GM12878 (cell line): ENCODE data around the gene IRF4. TPM values are rescaled to one million over a fixed set of nuclear protein-coding genes. Genes with fewer than 3 reads are reported as not detected.

Source experiments
- ATAC-seq: fragments of 200-7000 bp; cut with Tn5 transposase; 3 replicates; pipeline ENCODE4 v1.9.1; 2020; ENCODE audit warnings: mild to moderate bottlenecking, moderate library complexity
- BruUV-seq: library from RNA; stranded (reverse); fragments of 400-500 nt; replicated peaks from 2 replicates; lab custom pipeline; 2021; lab: Mats Ljungman, UMichigan
- CTCF ChIA-PET: fragments of 300-600 bp; sonication (Branson Sonifier 250); formaldehyde crosslinking; extraction: SDS; loops from one replicate; lab custom pipeline; 2021; ENCODE audit warnings: inconsistent platforms; lab: Yijun Ruan, JAX
- POLR2A ChIA-PET: fragments of 350-600 bp; formaldehyde crosslinking; extraction: SDS; loops from one replicate; lab custom pipeline; 2021; ENCODE audit warnings: inconsistent platforms; lab: Charles Lee
- RAD21 ChIA-PET: fragments of 300-600 bp; sonication (Branson Sonifier 250); formaldehyde crosslinking; loops from one replicate; lab custom pipeline; 2023; ENCODE audit warnings: antibody characterized with exemption; ENCODE audit not compliant: unreplicated experiment; lab: Charles Lee
- SMC1A ChIA-PET: fragments of 300-600 bp; sonication (Branson Sonifier 250); formaldehyde crosslinking; loops from one replicate; lab custom pipeline; 2023; ENCODE audit not compliant: unreplicated experiment, uncharacterized antibody; lab: Charles Lee
- DNase-seq: peaks from one replicate; pipeline ENCODE4 v3.0.0-alpha.2; 2011; ENCODE audit warnings: low read depth, low spot score
- FAIRE-seq: peaks from 3 replicates; lab custom pipeline; 2011; peaks lifted over from hg19 to GRCh38; lab: Jason Lieb, UNC
- H2AFZ ChIP-seq: 2 replicates; pipeline ENCODE4 v1.6.0; 2011; ENCODE audit warnings: low read depth, low read length, control low read depth; ENCODE audit not compliant: control insufficient read depth
- H3K27ac ChIP-seq: 2 replicates; pipeline ENCODE4 v1.5.1; 2011; ENCODE audit warnings: control low read depth; ENCODE audit not compliant: control insufficient read depth, insufficient read depth
- H3K27me3 ChIP-seq, 2 experiments: replicated peaks in 1 of 2; 2 replicates each; pipeline versions ENCODE4 v1.6.0 to v1.6.1; 2011; ENCODE audit warnings: low read length in 1 of 2; ENCODE audit not compliant: control insufficient read depth in 2 of 2, insufficient read depth in 2 of 2
- H3K36me3 ChIP-seq, 2 experiments: 2 replicates each; pipeline ENCODE4 v1.5.1; 2011; ENCODE audit warnings: low read length in 1 of 2; ENCODE audit not compliant: control insufficient read depth in 2 of 2, insufficient read depth in 2 of 2
- H3K4me1 ChIP-seq: 2 replicates; pipeline ENCODE4 v1.6.1; 2011; ENCODE audit warnings: mild to moderate bottlenecking, low read length, moderate library complexity, mixed read lengths; ENCODE audit not compliant: control insufficient read depth, insufficient read depth
- H3K4me2 ChIP-seq: 2 replicates; pipeline ENCODE4 v1.6.0; 2011; ENCODE audit warnings: control low read depth; ENCODE audit not compliant: control insufficient read depth, insufficient read depth
- H3K4me3 ChIP-seq: fragments of 200-600 bp; sonication (generic); 2 replicates; pipeline ENCODE4 v1.5.1; 2016
- H3K79me2 ChIP-seq: 2 replicates; pipeline ENCODE4 v1.6.0; 2011; ENCODE audit warnings: low read length; ENCODE audit not compliant: control insufficient read depth, insufficient read depth
- H3K9ac ChIP-seq: 2 replicates; pipeline ENCODE4 v1.8.0; 2011; ENCODE audit warnings: low read length, control low read depth, mixed read lengths; ENCODE audit not compliant: control insufficient read depth, insufficient read depth
- H3K9me3 ChIP-seq: replicated peaks from 3 replicates; pipeline ENCODE4 v1.5.1; 2011; ENCODE audit warnings: mild to moderate bottlenecking, low read length; ENCODE audit not compliant: control insufficient read depth, insufficient read depth
- H4K20me1 ChIP-seq: 2 replicates; pipeline ENCODE4 v1.6.0; 2011; ENCODE audit not compliant: control insufficient read depth, insufficient read depth
- BCL3 ChIP-seq: IDR thresholded peaks from 2 replicates; pipeline ENCODE4 v1.6.1; 2011; ENCODE audit warnings: borderline replicate concordance, low read depth, mild to moderate bottlenecking, moderate library complexity, low read length; ENCODE audit not compliant: insufficient read depth, poor library complexity, severe bottlenecking
- EED ChIP-seq: sonication (generic); IDR thresholded peaks from 2 replicates; pipeline ENCODE4 v1.6.1; 2016; ENCODE audit warnings: antibody characterized with exemption, low read depth
- HDAC6 ChIP-seq: fragments of 200-600 bp; sonication (generic); IDR thresholded peaks from one replicate; pipeline ENCODE4 v1.8.0; 2017; ENCODE audit warnings: antibody characterized with exemption; ENCODE audit not compliant: unreplicated experiment
- MAX ChIP-seq: IDR thresholded peaks from 2 replicates; pipeline ENCODE4 v1.6.1; 2012; ENCODE audit warnings: low read depth, low read length, improper control_type of control experiment
- NKRF ChIP-seq: fragments of 450-650 bp; conservative IDR thresholded peaks from 2 replicates; pipeline ENCODE4 v1.6.1; 2017; ENCODE audit warnings: mild to moderate bottlenecking, moderate library complexity
- PAX5 ChIP-seq: IDR thresholded peaks from 2 replicates; pipeline ENCODE4 v1.6.1; 2011; ENCODE audit warnings: low read depth, low read length, borderline replicate concordance
- POLR2AphosphoS2 ChIP-seq: IDR thresholded peaks from 2 replicates; pipeline ENCODE4 v1.6.1; 2011; ENCODE audit warnings: low read depth, mild to moderate bottlenecking, low read length, improper control_type of control experiment, moderate library complexity
- RB1 ChIP-seq: fragments of 450-650 bp; formaldehyde crosslinking; IDR thresholded peaks from 2 replicates; pipeline ENCODE4 v1.6.1; 2017; ENCODE audit warnings: mild to moderate bottlenecking, borderline replicate concordance
- WGBS: methylation state at CpG from one replicate; pipeline ENCODE4 v1.1.6; 2016; ENCODE audit warnings: low lambda C conversion rate; ENCODE audit not compliant: insufficient replicate concordance, insufficient coverage; ENCODE audit errors: missing lambda C conversion rate; 5-methylcytosine and 5-hydroxymethylcytosine counted together
- in situ Hi-C: fragments of 300-500 bp; cut with MboI; formaldehyde crosslinking; loops from 9 replicates; pipeline ENCODE4 v1.14.3; 2018; ENCODE audit warnings: mixed read lengths
- intact Hi-C: fragments of 100-400 bp; cut with micrococcal nuclease; formaldehyde crosslinking; loops from one replicate; pipeline ENCODE4 v1.14.2; 2022; ENCODE audit not compliant: unreplicated experiment
- polyA plus RNA-seq, 11 experiments: library from polyadenylated mRNA; depleted of rRNA in 4 of 11; unstranded in 6 of 11; stranded (reverse) in 5 of 11; fragments of >200 nt; fragmentation: Nextera tagmentation in 4 of 11; fragmentation: Illumina TruSeq in 1 of 11; extraction: Ambion mirVana in 4 of 11; extraction: Trizol in 1 of 11; gene quantifications; 1 replicate in 1 of 11; 2 replicates in 10 of 11; pipeline versions ENCODE4 v1.2.1 to v1.2.3, GENCODE V29; 2011 to 2016; ENCODE audit warnings: inconsistent platforms in 2 of 11, missing spikeins in 2 of 11, low read depth in 1 of 11
- total RNA-seq, 4 experiments: library from RNA; depleted of rRNA in 3 of 4; stranded (reverse); fragments of >200 nt in 3 of 4; fragmentation: Illumina TruSeq in 1 of 4; extraction: Trizol in 1 of 4; gene quantifications; 2 replicates each; pipeline versions ENCODE4 v1.2.1 to v1.2.3, GENCODE V29; 2013 to 2021

The IRF4 gene
- total and polyA plus RNA-seq, 10 of the 15 experiments (the other 5 are each of a cell fraction or from before 2014, with no cell fraction given) = 50.0 to 495 (median 257) TPM

GRCh38 chr6:357261-357790, 34.2 kb upstream of the IRF4 start:
- intact Hi-C loops = no loop called here
- H4K20me1 ChIP-seq = no peaks in the 10 kb centered on the region
- DNase-seq (no peak), ATAC-seq (no peak; the same call in 1 of the 3 replicates), FAIRE-seq (no peak)
- H3K4me2 ChIP-seq = peak overlapping the region; percentile 61
- peaks cover under 1 to 2% of the 10 kb centered on the region in 2 experiments; a peak in 3 of 4 replicates for H3K36me3 ChIP-seq
- H3K4me1 ChIP-seq = peaks cover 45% of the 10 kb centered on the region
- ChIA-PET SMC1A (interaction anchor here (0.6 to 8.6 kb wide), 11 partner anchors 8 to 131 kb away, joined by 3 to 104 read pairs (median 9); no protein-coding TSS in a partner anchor), POLR2A (interaction anchor here (1.0 to 9.1 kb wide), 4 partner anchors 18 to 26 kb away, joined by 3 to 81 read pairs (median 6); no protein-coding TSS in a partner anchor), RAD21 (interaction anchor here (2.0 to 4.4 kb wide), 6 partner anchors 8 to 52 kb away, joined by 8 to 61 read pairs (median 14); partner anchors contain the start of gene IRF4), CTCF (interaction anchor here (0.6 to 2.5 kb wide), 4 partner anchors 8 to 35 kb away, joined by 3 to 12 read pairs (median 7); no protein-coding TSS in a partner anchor)
- peak; percentile 54; the same call in 1 of the 2 replicates for TF ChIP-seq EED
- TF ChIP-seq PAX5 = peak; percentile 64; the same call in 1 of the 2 replicates
- TF ChIP-seq POLR2AphosphoS2 = 0 out of 2 replicates have a peak, but pooled peaks have one; percentile 3
- no peak for TF ChIP-seq RB1
- peak; percentile 13 for TF ChIP-seq BCL3
- TF ChIP-seq NKRF = no peak
- 0 out of 2 replicates have a peak, but pooled peaks have one; percentile 8 for TF ChIP-seq MAX
- TF ChIP-seq HDAC6 = peak; percentile 4
- no TSS peak for BruUV-seq
- H3K9ac ChIP-seq = 0 out of 2 replicates have a peak overlapping the region, but pooled peaks have one; percentile 7
- in situ Hi-C loops = no loop called here
- H3K79me2 ChIP-seq = no peaks in the 10 kb centered on the region
- H3K4me3 ChIP-seq = no peak overlapping the region
- H2AFZ ChIP-seq = peak overlapping the region; percentile 51; the same call in 1 of the 2 replicates
- H3K9me3 ChIP-seq = no peaks in the 10 kb centered on the region
- H3K27ac ChIP-seq = peak overlapping the region; percentile 56
- 66% methylated on average over 12 of the region's 12 CpGs for WGBS
- no peaks in the 10 kb centered on the region for H3K27me3 ChIP-seq
